Hematopoietic multipotent progenitor cell treated with erythropoietin and hydrocortisone succinate and interleukin-3 and kit ligand, for 6 days (in vitro differentiated cells): ENCODE measurements around the gene SRR.
"Not testable (repeated sequence)": the region's sequence is repeated elsewhere in the genome, so short reads cannot be mapped to it uniquely, and the experiment has no call there.

Experiments used
- DNase-seq: peaks from one replicate; pipeline ENCODE4 v3.0.0-alpha.2; 2015

Gene SRR, protein sequence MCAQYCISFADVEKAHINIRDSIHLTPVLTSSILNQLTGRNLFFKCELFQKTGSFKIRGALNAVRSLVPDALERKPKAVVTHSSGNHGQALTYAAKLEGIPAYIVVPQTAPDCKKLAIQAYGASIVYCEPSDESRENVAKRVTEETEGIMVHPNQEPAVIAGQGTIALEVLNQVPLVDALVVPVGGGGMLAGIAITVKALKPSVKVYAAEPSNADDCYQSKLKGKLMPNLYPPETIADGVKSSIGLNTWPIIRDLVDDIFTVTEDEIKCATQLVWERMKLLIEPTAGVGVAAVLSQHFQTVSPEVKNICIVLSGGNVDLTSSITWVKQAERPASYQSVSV

DNA sequence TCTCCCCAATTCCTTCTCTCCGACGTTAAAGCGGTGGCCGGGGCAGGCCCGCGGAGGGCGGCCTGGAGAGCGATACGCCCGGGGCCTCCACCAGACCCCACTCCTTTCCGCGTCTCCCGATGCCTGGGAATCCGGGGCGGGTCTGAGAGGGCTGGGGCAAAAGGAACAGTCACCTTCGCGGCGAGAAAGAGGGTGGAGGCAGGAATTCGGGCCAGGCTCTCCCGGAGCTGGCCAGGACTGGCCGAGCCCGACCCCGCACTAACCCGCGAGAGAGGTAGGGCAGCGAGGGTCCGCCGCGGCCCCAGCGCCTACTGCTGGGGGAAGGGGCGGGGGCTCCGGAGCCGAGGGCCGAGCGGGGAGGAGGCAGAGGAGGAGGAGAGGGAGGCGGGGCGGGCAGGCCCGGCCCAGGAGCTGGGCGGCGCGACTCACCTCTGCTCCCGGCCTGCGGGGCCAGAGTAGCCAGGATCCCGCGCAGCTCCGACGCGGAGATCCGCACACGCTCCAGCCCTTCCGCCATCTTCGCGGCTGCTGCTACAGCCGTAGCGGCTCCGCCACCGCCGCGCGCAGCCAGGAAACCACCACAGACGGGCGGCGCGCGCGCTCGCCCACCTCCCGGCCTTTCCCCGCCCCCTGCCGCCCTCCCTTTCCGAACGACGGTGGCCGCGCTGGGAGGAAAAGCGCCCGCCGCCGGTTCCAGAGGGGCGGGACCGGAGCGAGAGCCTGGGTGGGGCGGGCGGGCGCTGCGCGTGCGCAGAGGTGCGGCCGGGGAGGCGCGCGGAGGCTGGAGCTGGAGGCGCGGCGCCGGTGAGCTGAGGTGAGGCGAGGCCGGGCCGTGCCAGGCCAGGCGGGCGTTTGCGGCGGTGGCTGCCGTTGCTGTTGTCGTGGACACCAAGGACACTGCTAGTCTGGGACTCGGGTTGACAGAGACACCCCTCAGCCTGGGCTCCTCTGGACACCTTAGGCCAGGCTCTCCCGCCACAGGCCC lies at the start of gene SRR, which contains the start of gene SMG6:
SRR (plus strand) TSS at position 747 of the 985 bp plus-strand sequence. CDS start 11,611 bp downstream, outside the sequence.
SMG6 (minus strand) TSS at position 582 of the 985 bp plus-strand sequence; CDS start at position 517, 65 bp downstream.
- DNase-seq, result peak; percentile 95

DNA sequence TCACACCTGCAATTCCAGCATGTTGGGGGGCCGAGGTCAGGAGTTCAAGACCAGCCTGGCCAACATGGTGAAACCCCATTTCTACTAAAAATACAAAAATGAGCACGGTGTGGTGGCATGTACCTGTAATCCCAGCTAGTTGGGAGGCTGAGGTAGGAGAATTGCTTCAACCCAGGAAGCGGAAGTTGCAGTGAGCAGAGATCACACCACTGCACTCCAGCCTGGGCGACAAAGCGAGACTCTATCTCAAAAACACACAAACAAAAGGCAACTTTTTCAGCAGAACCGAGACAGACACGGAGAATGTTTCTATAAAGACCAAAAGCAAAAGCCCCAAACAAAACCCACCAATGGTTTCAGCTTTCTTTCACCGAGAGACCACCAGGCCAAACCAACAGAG lies 44.9 kb upstream of the SRR start:
- DNase-seq, result not testable (repeated sequence)

DNA sequence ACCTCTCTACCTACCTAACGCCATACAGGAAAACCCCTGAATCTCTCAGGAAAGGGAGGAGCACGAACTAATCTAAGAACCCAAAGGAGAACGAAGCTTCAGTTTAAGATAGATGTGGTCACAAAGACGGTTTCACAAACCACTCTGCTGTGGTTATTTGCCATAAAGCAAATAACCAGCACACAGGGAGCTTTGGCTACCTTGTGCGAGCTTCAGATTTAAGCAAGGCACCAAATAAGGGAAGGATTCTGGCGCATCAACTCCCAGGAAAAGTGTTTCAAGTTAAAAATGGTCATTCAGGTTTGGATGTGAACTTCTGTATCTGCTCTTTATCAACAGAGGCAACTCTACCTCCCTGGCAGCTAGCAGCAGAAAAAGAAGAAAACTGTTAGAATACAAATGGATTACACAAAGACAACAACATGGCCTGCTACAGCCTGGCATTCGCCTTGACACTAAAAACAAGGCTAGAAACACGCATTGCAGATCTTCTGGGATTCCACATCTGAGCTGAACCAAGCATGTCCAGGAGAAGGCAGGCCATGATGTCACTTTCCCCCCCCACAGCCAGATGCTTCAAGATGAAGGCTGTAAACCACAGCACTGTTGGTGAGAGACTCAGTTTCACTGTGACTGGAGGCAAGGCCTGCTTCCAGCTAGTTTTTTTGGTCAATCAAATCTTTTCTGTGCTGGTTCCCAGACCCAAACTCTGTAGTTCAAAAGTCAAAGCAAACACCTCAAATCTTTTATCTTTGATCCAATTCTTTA lies 43.8 kb upstream of the SRR start:
- peak; percentile 43 for DNase-seq

DNA sequence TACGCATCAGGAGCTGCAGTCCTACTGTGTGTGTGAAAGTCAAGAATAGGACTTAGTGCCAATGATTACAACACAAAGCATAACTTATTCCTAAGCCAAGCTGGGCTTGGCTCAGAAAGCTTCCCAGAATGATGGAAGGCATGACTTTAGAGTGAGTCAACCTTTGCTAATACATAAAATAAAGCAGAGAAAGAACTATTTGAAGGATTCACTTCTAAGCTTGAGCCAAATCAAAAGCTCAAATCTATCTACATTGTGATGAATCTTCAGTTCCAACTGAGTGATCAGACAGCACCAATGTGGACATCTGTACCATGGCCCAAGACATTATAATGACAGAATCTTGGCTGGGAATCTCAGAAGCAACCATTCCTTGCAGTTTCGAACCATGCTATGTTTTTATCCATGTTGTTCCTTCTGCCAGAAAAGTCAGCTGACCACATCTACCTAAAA lies 41.6 kb upstream of the SRR start:
- no peak for DNase-seq

DNA sequence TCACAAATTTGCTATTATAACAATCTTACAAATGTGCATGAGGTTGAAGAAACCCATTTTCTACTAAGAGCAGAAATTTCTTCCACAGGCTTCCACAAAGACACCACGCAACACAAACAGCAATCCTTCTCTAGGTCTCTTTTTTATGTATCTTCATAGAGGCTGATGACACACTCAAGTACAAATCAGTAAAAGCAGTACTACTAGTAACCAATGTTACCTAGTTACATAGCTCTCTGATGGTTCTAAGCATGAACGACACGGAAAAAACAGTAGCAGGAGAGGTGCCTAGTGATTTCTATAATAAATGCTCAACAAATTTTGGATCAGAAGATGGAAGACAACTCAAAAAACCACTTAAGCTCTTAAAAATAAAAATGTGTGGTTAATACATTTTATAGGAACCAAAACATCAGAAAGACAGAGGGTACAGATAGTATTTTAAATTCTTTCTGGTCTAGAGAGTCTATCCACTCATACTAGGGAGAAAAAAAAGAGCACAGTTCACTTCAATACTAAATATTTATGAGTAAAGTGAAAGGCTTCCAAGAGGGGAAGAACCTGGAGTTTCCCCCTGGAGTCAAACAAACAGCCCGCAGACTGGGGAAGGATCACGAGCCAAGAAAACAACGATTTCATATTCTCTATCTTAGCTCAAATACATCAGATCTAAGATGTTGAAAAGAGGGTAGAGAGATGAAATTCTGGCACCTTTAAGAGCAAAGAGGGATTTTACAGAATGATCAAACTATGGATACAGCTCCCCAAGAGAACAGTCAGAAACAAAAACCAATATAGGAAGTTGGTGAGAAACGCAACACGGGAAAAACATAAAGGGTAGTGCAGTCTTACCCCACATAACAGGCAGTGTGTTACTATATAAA lies 40.3 kb upstream of the SRR start:
- no peak for DNase-seq

DNA sequence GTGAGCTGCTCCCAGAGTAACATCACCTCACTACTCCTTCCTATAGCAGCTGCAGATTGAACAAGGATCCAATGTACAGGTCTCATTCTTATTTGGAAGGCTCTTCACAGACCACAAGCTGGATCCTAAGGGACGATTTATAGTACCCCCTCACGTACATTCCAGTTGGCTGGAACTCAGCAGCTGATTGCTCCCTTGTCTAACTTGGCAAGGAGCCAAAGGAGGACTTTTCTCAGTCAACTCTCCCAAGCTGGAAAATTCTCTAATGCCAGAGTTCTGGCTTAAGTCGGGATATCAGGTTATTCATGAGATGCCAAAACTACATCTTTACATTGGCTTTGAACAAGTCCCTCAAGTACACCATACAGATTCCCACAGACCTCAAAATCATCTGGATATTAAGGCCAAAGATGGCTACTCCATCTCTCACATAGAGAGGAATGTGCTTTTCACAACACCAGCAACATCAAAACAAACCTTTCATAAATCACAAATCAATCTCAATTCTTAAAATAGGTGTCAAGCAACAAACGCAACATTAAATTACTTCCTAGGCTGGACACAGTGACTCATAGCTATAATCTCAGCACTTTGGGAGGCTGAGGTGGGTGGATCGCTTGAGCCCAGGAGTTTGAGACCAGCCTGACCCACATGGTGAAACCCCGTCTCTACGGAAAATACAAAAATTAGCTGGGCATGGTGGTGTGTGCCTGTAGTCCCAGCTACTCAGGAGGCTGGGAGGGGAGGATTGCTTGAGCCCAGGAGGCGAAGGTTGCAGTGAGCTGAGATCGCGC lies 39.5 kb upstream of the SRR start:
- no peak for DNase-seq

DNA sequence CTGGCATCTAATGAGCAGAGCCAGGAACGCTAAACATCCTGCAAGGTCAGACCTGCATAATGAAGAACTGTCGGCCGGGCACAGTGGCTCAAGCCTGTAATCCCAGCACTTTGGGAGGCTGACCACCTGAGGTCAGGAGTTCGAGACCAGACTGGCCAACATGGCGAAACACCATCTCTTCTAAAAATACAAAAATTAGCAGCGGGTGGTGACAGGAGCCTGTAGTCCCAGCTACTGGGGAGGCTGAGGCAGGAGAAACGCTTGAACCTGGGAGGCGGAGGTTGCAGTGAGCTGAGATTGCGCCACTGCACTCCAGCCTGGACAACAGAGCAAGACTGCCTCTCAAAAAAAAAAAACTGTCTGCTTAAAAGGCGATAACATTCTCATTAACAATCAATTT lies 38.6 kb upstream of the SRR start:
- DNase-seq, result not testable (repeated sequence)

DNA sequence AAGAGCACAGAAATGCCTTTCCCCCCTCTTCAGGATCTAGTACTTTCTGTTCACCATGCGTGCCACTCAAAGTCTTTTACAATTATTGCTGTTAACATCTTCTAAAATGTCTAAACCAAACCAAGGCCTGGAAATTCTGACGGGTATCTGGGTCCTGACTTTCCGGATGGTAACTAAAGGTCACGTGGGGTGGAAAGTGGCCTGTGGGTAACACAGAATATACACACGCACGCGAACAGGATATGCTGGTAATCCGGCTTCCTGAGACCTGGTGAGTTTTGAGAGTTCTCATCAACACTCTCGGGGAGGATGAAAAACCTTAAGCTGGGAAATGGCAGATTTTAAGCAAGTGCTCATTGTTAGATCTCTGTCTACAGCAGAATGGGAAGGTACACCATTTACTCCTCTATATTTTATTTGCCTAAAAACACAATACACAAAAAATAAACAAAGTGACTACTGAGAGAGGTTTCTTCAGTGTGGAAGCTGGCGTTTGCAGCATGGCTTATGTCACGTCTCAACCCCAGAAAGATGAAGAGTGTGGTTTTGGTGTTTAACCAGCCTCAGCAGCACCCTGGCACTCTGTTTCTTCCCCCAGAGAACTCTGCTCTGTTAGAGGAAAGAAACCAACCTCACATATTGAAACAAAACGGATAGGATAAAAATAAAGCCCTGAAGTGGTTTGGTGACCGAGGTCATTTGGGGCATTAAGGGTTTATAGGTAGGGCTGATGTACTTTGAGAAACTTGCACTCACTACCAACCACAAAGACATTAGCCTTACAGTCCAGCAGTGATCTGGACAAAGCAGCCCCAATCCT lies 37.5 kb upstream of the SRR start:
- DNase-seq, result peak; percentile 66

DNA sequence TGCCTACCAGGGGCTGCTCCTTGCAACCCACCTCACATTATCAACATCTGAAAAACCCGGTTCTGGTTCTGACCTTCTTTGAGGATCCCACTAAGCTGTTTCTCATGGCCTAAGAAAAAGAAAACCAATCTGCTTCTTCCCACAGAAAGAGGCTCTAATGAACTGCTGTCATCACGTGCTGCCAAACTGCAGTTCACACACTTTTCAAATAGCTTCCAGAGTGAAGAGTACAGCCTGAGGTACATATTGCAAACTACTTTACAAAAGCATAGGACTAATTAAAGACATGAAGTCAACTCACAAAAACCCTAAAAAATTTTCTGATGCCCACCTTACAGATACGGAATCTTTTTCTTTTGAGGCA lies 36.9 kb upstream of the SRR start:
- no peak for DNase-seq

DNA sequence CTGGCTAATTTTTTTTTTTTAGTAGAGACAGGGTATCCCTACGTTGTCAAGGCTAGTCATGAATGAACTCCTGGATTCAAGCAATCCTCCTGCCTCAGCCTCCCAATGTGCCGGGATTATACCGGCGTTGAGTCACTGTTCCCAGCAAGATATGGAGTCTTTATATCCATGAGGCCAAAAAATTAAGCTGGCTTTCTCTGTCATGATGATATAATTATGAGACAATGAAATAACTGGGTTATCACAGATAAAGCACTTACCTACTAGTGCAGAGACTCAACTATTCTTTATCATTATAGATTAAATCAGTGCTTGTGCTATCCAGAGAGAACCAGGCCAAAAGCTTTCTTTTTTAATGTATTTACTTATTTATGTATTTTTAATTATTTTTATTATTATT lies 36.4 kb upstream of the SRR start:
- DNase-seq, result no peak

DNA sequence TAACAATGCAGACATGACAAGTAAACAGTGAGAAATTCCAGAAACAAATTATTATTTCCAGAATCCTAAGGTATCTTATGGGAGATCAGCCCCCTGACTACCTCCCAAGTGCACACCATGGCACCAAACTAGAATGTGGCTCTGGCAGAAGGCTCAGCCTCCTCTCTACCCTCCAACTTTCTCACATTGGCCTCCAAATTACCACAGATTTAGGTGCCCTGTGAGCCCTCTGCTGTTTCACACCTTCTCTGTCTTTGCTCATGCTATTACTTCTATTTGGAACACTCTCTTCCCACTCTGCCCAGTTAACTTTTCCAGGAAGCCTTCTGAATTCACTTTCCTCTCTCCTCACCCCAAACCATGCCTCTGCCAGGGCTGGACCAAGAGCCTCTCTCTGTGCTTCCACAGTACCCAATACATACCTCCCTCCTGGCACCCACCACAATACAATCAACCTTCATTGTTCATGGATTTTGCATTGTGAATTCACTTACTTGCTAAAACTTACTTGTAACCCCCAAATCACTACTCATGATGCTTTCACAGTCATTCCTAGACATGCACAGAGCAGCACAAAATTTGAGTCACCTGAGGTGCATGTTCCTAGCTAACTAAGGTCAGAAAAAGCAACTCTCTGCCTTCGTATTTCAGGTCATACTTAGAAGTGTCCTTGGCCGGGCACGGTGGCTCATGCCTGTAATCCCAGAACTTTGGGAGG lies 31.6 kb upstream of the SRR start:
- DNase-seq, result no peak

DNA sequence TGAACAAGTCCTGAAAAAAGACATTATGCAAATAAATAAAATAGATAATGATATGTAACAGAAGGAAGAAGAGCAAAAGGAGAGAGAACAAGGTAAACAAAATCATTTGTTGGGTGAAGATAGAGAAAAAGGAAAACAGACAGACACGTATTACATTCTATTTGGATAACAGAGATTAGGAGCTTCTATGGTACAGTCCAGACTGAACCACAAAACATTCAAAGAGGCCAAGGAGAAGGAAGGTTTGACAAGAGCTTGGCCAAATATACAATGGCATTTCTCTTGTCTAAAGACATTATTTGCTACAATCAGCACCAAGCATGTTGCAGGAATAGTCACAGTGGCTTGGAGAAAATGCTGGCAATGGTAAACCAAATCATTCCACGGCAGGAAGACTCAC lies 29.3 kb upstream of the SRR start:
- no peak for DNase-seq

DNA sequence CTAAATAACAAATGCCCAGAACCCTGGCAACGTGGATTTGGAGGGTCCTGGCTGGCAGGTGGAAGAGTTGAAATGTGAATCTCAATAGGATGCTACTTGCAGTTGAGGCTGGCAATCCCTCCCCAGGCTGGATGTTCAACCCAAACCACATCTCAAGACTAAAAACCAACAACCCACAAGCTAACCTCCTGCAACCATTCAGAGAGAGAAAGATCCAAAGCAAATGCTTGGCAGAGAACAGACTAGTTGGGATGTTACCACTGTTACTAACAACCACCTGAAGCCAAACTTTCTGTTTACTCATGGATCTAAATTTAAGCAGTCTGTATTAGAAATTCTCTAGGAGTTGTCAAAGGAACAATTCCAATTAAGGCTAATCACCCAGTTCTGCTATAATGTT lies 28.0 kb upstream of the SRR start:
- DNase-seq, result no peak

DNA sequence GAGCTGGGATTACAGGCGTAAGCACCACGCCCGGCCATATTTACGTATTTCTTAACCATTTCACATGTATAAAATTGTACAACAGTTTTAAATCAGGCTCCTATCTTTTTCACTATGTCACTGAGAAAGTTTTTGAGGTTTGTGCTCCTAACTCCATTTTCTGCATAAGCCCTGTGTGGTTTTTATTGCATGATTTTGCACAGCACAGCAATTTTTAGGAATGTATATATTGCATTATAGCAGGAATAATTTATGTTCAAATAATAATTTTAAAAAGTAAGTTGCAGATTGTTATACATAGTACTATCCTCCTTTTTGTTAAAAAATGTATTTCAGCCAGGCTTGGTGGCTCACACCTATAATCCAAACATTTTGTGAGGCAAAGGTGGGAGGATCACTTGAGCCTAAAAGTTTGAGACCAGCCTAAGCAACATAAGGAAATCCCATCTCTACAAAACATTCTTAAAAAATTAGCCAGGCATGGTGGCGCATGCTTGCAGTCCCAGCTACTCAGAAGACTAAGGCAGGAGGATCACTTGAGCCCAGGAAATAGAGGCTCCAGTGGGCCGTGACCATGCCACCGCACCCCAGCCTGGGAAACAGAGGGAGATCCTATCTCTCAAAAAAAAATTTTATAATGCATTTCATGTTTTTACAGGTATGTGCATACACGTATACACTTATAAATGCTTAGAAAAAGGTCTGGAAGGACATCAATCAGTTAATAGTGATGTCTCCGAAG lies 26.1 kb upstream of the SRR start:
- DNase-seq, result no peak

DNA sequence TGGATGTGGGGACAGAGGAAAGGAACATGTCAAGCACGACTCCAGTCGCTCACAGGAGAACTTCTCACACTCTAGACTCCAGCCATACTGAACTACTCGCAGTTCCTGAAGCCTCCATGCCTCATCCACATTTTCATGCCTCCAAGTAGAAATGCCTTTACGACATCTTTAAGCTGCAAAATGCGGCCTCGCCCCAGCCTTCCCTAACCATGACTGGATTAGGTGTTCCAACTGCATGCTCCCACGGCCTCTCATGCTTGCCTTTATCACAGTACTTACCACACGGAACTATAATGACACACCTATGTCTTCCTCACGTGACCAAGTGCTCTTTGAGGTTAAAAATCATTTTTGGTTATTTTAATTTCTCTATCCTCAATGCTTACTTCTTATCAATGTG lies 24.0 kb upstream of the SRR start:
- DNase-seq, result no peak

DNA sequence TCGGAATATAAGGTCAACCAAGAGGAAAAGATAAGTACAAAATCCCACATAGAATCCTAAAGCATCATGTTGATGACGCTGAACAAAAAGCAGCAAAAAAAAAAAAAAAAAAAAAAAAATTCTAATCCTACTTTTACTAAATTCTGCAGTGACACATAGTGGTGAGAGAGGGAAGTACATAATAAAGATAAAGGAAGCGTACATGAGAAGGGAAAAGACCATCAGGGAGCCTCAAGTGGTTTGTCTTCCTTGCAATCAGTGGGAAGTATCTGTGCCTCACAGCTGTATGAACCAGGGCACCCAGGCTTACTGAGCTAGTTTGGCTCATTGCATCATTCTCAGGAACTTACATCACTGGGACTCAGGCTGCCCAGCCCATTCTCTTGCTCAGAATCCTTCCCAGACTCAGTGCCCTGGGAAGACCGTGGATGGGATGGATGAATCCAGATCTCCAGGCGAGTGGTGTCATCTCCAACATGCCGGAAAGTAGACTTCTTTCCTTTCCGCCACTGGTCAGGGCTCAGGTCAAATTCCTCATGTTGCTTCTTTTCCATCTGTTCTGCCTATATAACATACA lies 21.4 kb upstream of the SRR start:
- peak; percentile 86 for DNase-seq

DNA sequence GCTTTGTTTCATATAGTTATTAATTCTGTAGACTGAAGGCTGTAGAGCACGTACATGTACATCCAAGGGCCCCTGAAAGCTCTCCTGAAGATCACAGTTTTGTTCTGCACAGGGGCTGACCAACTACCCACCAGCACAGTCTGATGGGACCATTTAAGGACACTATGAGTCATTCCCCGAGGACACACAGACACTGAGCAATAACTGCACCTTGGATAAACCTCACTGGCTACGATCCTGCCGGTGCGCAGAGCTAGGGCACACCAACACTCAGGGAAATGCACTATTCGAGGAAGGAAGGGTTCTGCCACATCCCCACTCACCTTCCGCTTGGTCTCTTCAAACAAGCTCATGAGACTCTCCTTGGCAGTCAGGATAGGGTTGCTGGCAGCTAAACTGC lies 20.4 kb upstream of the SRR start:
- no peak for DNase-seq

DNA sequence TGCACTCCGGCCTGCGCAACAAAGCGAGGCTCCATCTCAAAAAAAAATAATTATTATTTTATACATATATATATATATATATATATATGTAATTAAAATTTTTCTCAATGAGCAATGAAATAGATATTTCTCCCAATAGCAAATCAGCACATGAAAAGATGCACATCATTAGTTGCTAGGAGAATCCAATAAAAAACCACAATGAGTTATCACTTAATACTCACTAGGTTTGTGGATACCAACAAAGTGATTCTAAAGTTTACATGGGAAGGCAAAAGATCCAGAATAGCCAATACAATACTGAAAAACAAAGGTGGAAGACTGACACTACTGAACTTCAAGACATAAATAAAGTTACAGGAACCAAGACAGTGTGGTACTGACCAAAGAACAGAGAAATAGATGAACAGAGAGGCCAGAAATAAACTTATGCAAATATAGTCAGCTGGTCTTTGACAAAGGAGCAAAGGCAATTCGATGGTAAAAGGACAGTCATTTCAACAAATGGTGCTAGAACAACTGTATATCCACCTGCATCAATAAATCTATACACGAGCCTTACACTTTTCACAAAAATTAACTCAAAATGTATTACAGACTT lies 13.8 kb upstream of the SRR start:
- DNase-seq, result peak; percentile 29
